Activated effector memory CD4-positive, alpha-beta T cell treated with anti-CD3 and anti-CD28 coated beads, Interleukin-2, amount 50 U/mL, for 16 hours (primary cell): ENCODE results near the gene PDXDC1.
"Not testable (repeated sequence)": the region's sequence is repeated elsewhere in the genome, so short reads cannot be mapped to it uniquely, and the experiment has no call there.

ENCODE experiments used
- DNase-seq: peaks from one replicate; pipeline ENCODE4 v3.0.0-alpha.2; 2020

PDXDC1 gene

DNA sequence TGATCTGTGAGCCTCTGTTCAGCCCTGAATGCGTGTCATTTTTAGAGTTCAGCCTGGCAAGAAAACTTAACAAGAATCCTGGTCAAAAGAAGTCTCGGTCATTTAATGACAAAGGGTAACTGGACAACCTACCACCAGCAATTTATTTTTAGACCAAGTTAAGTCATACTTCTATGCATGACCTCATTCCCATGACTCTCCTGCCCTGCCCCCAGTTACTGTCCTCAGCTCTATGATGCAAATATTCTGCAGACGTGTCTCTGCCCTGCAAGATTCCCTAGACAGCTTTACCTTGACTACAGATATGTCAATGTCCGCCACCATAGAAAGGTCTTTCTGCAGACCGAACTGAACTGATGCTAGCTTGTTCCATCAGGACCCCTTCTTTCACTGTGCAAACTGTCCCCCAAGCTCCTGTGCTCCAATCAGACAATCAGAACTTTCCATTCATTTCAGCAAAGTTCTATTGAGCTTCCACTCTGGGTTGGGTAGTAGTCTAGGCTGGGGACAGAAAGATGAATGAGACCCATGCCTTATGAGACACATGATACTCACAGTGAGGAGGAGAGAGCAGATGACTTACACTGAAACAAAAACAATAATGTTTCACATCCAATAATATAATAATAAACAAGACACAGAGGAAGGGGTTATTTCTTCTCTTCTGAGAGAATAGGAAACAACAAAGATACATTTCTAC lies 194.3 kb downstream of the PDXDC1 start:
- not testable (repeated sequence) for DNase-seq

DNA sequence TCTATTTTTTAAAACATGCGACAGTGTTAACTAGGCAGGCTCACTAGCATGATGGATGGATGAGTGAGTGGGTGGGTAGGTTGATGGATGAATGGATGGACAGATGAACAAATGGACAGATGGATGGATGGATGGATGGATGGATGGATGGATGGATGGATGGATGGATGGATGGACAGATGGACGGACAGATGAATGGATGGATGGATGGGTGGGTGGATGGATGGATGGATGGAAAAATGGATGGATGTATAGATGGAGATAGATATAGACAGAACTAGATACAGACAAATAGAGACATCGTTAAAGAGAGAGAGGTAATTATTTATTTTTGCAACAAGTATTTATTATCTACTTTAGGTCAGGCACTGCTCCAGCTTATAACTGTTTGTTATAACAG lies 205.1 kb downstream of the PDXDC1 start:
- DNase-seq = not testable (repeated sequence)

DNA sequence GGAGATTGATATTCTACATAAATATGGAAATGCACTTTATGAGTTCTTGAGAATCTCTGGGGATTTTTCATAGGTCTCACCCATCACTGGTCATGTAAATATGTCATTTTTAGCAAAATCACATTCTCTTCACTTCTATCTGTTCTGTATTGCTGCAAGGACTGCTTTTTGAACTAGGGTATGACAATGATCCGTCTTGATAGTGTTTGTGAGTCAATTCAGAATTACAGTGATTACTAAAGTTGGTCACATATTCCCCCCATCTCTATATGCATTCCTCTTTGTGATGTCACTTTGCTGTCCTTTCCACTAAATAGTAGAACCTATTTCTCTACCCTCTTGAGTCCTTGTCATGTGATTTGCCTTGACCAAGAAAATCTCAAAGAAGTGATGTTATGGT lies 206.1 kb downstream of the PDXDC1 start:
- not testable (repeated sequence) for DNase-seq

DNA sequence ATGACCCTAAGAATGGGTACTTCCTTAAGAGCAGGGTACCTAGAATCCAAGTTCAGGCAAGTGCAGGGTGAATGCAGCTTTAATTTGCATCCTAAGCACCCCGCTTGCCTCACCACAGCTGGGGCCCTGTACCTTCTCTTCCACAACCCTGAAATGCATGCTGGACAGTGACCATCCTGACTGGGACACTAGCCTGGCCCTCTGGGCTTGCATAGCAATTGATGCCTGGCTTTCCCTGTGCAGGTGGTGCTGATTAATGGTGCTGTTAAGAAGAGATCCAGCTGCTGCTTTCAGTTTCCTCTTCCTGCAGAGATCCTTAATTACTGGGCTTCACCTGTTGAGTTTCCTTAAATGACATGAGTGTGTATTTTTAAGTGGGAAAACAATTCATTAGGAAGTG lies 209.2 kb downstream of the PDXDC1 start:
- DNase-seq = not testable (repeated sequence)
